Sigmoid colon (tissue), 4 donors: ENCODE measurements around the gene GPN2.

Experiments used
- POLR2A ChIP-seq, 2 donors: fragments of 450-650 bp; IDR thresholded peaks; one replicate each; pipeline ENCODE4 v1.6.1; 2016; ENCODE audit warnings: antibody characterized with exemption in 2 of 2, mild to moderate bottlenecking in 2 of 2, moderate library complexity in 2 of 2
- POLR2AphosphoS5 ChIP-seq, 4 donors: sonication (generic); formaldehyde crosslinking; IDR thresholded peaks; one replicate each; pipeline ENCODE4 v1.6.1; 2017; ENCODE audit warnings: antibody characterized with exemption in 4 of 4
- TF ChIP-seq, protein P1 (sequence below), 4 experiments: fragments of 450-650 bp in 3 of 4; fragments of 200-600 bp in 1 of 4; IDR thresholded peaks; one replicate each; pipeline ENCODE4 v1.5.1; 2016 to 2019; ENCODE audit warnings: antibody characterized with exemption in 4 of 4, mild to moderate bottlenecking in 3 of 4, moderate library complexity in 2 of 4

DNA sequence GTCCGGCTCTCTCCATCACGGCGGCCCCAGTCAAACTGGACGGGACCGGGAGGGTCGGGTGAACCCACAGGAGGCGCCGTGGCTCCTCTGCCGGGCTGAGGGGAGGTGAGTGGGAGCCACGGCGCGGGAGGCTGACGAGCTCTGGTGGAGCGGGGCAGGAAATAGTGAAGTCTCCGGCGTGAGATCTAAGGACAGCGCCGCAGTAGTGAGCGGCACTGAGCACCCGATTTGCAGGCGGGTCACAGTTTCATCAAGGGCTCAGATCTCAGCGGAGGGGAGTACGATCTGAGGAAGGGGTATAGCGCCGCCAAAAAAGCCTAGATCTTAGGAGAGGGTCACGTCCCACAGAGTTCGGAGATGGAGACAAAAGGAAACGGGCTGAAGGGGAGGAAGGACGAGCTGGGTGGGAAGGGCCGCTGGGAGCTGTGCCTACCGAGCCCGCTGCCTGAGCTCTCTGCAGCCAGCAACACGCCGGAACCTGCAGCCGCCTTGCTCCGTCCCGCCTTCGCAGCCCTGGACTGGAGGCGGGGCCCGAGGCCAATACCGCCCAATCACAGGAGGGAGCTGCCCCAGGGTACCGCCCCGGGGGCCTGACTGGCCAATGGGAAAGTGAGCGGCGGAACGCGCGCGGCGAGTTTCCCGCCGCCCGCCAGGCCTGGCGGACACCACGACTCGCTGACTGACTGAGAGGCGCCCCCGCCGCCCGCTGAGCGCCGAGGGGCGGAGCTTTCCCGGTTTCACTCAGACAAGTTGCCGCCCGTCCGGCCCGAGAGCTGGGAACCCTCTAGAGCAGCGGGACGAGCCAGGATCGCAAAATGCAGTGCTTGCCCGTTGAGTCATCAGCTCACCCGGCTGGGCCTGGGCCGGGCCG lies 25.2 kb downstream of the GPN2 start:
- TF ChIP-seq, protein P1, sequence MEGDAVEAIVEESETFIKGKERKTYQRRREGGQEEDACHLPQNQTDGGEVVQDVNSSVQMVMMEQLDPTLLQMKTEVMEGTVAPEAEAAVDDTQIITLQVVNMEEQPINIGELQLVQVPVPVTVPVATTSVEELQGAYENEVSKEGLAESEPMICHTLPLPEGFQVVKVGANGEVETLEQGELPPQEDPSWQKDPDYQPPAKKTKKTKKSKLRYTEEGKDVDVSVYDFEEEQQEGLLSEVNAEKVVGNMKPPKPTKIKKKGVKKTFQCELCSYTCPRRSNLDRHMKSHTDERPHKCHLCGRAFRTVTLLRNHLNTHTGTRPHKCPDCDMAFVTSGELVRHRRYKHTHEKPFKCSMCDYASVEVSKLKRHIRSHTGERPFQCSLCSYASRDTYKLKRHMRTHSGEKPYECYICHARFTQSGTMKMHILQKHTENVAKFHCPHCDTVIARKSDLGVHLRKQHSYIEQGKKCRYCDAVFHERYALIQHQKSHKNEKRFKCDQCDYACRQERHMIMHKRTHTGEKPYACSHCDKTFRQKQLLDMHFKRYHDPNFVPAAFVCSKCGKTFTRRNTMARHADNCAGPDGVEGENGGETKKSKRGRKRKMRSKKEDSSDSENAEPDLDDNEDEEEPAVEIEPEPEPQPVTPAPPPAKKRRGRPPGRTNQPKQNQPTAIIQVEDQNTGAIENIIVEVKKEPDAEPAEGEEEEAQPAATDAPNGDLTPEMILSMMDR (IDR thresholded peaks at IDR 0.05), result no peak
- TF ChIP-seq POLR2AphosphoS5 (IDR thresholded peaks at IDR 0.05) (peak; percentile 59 to 84 (median 83)), POLR2A (IDR thresholded peaks at IDR 0.05) (peak; percentile 44 to 71)
